Activated naive CD4-positive, alpha-beta T cell treated with anti-CD3 and anti-CD28 coated beads for 36 hours (primary cell): Measurements from ENCODE around the gene MYMK. TPM values are rescaled to one million over a fixed set of nuclear protein-coding genes. Genes with fewer than 3 reads are reported as not detected.

ENCODE experiments used
- CTCF ChIA-PET: fragments of 350-600 bp; sonication (Branson Sonifier 250); formaldehyde crosslinking; loops from one replicate; lab custom pipeline; 2021; ENCODE audit warnings: antibody characterized with exemption; lab: Charles Lee
- DNase-seq: peaks from one replicate; pipeline ENCODE4 v3.0.0-alpha.2; 2020
- H3K27ac Mint-ChIP-seq: one replicate; pipeline ENCODE4 v1.8.0; 2021; ENCODE audit warnings: mild to moderate bottlenecking, mixed read lengths
- H3K27me3 Mint-ChIP-seq: one replicate; pipeline ENCODE4 v1.8.0; 2021; ENCODE audit warnings: low read depth, mixed read lengths
- H3K36me3 Mint-ChIP-seq: one replicate; pipeline ENCODE4 v1.8.0; 2021; ENCODE audit warnings: low read depth, mixed read lengths
- H3K4me1 Mint-ChIP-seq: one replicate; pipeline ENCODE4 v1.8.0; 2021; ENCODE audit warnings: low read depth, mixed read lengths
- H3K4me3 Mint-ChIP-seq: one replicate; pipeline ENCODE4 v1.8.0; 2021; ENCODE audit warnings: mild to moderate bottlenecking, moderate library complexity, mixed read lengths
- H3K9me3 Mint-ChIP-seq: one replicate; pipeline ENCODE4 v1.8.0; 2021; ENCODE audit warnings: mixed read lengths
- intact Hi-C: fragments of 100-400 bp; cut with micrococcal nuclease; formaldehyde crosslinking; loops from one replicate; pipeline ENCODE4 v1.15.1; 2023
- total RNA-seq, 2 experiments: library from RNA; stranded (reverse); gene quantifications; one replicate each; pipeline ENCODE4 v1.2.3, GENCODE V29; 2021

MYMK gene
- total RNA-seq, 2 experiments from 2014 or later, result not detected

- intact Hi-C loops, result no loop called here
- Mint-ChIP-seq H3K36me3 (no peaks in the 10 kb centered on the region), H3K4me3 (no peak overlapping the region), H3K9me3 (no peaks in the 10 kb centered on the region), H3K27ac (no peak overlapping the region), H3K27me3 (no peaks in the 10 kb centered on the region), H3K4me1 (peaks cover 22% of the 10 kb centered on the region)
- CTCF ChIA-PET, result interaction anchor here (0.8 kb wide), 1 partner anchor 26 kb away, joined by 3 read pairs; no protein-coding TSS in a partner anchor
- no peak for DNase-seq
Measured at GRCh38 chr9:133529457-133529856, 4.7 kb upstream of the MYMK start.

- Mint-ChIP-seq H3K9me3 (no peaks in the 10 kb centered on the region), H3K27ac (no peak overlapping the region), H3K27me3 (no peaks in the 10 kb centered on the region), H3K4me3 (no peak overlapping the region), H3K36me3 (no peaks in the 10 kb centered on the region), H3K4me1 (peaks cover 18% of the 10 kb centered on the region)
- CTCF ChIA-PET, result no interaction called here
- intact Hi-C loops, result no loop called here
- DNase-seq, result no peak
Measured at GRCh38 chr9:133528876-133529241, 4.1 kb upstream of the MYMK start.

DNA sequence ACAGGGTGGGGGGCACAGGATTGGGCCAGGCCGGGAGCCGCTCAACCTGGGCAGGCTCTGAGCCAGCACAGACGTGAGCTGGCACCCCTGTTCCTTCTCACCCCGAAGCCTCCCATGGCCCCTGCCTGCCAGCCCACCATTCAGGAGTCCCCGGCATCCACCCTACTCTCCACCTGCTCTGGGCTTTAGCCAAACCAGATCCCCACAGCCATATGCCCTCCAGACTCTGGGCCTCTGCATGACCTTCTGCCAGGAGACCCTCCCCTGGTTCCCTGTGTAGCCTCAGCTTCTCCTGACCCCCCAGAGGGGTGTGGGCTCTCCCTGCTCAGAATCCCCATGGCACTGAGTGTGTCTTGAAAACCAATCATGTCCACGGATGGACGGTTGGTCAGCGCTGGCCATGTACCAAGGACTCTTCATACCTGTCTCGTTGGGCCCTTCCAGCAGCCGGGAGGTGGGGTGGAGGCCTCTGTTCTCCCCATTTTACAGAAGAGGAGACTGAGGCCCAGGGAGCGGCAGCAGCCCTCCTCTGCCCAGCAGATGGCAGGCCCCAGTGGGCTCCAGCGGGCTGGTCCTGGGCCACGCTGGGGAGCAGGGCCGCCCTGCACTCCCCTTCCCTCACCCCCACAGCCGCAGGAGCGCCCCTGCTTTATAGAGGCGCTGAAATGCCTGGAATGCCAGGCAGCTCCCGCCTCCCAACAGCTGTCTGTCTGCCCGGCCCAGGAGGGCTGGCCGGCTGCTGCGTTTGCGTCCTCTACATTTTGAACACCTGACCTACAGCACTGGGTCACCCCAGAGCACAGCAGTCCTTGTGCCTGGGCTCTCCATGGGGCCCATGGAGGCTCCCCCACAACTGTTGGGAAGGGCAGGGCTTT is 3.5 kb upstream of the MYMK start:
- H3K36me3 Mint-ChIP-seq, result no peaks in the 10 kb centered on the region
- H3K9me3 Mint-ChIP-seq, result no peaks in the 10 kb centered on the region
- intact Hi-C loops, result no loop called here
- no peaks in the 10 kb centered on the region for H3K27me3 Mint-ChIP-seq
- H3K27ac Mint-ChIP-seq, result no peak overlapping the region
- no peak for DNase-seq
- peaks cover 14% of the 10 kb centered on the region for H3K4me1 Mint-ChIP-seq
- no peak overlapping the region for H3K4me3 Mint-ChIP-seq
- CTCF ChIA-PET, result no interaction called here

DNA sequence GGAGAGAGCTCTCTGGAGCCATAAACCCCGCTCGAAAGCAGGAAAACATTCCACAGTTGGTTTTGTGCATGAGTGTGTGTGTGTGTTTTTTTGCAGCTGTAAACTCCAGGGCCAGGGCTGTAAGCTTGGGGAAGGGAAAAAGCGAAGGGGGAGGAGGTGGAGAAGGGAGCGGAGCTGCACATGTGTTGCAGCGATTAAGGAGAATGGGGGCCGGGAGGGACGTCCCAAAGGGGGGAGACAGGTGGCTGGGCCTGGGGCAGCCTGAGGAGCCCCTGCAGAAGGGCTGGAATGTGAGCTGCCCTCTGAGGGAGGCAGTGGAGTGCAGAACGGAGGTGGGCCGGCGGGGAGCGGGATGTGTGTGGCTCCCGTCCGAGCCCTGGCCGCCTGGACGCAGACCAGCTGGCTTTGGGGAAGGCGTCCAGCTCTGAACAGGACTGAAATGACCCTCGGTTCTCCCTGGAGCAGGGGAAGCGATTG is 2.7 kb upstream of the MYMK start:
- Mint-ChIP-seq H3K4me1 (peaks cover 7% of the 10 kb centered on the region), H3K27me3 (no peaks in the 10 kb centered on the region), H3K27ac (no peak overlapping the region), H3K4me3 (no peak overlapping the region), H3K36me3 (no peaks in the 10 kb centered on the region), H3K9me3 (no peaks in the 10 kb centered on the region)
- intact Hi-C loops, result no loop called here
- no peak for DNase-seq
- CTCF ChIA-PET, result interaction anchor here (0.6 kb wide), 1 partner anchor 428 kb away, joined by 3 read pairs; no protein-coding TSS in a partner anchor

GRCh38 chr9:133526721-133527321 is 2.1 kb upstream of the MYMK start:
- Mint-ChIP-seq H3K27ac (no peak overlapping the region), H3K4me1 (peaks cover 7% of the 10 kb centered on the region), H3K36me3 (no peaks in the 10 kb centered on the region), H3K27me3 (no peaks in the 10 kb centered on the region), H3K9me3 (no peaks in the 10 kb centered on the region), H3K4me3 (no peak overlapping the region)
- CTCF ChIA-PET, result interaction anchor here (0.6 kb wide), 1 partner anchor 427 kb away, joined by 3 read pairs; no protein-coding TSS in a partner anchor
- DNase-seq, result no peak
- intact Hi-C loops, result no loop called here

- Mint-ChIP-seq H3K27me3 (no peaks in the 10 kb centered on the region), H3K4me1 (peaks cover 7% of the 10 kb centered on the region), H3K27ac (no peak overlapping the region), H3K36me3 (no peaks in the 10 kb centered on the region), H3K4me3 (no peak overlapping the region), H3K9me3 (no peaks in the 10 kb centered on the region)
- DNase-seq, result no peak
- CTCF ChIA-PET, result interaction anchor here (1.2 kb wide), 1 partner anchor 217 kb away, joined by 3 read pairs; no protein-coding TSS in a partner anchor
- intact Hi-C loops, result no loop called here
Measured at GRCh38 chr9:133525677-133526076, 918 bp upstream of the MYMK start.

DNA sequence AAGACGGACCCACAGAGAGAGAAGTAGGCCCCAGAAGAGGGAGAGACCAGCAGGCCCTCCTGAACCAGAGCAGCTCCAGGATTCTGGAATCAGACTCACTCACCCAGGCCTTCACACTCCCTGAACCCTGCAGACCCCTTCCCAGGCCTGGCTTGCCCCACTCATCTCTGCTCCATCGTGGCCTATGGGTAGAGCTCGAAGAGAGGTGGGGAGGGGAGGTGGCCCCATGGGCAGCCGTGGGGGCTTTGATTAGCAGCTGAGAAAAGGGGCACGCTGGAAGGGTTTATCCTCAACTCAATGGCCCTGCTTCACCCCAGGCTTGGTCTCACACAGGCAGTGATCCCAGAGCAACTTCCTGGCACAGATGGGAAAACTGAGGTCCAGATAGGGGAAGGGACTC is 613 bp downstream of the MYMK start:
- no peaks in the 10 kb centered on the region for H3K27me3 Mint-ChIP-seq
- DNase-seq, result no peak
- intact Hi-C loops, result no loop called here
- H3K9me3 Mint-ChIP-seq, result no peaks in the 10 kb centered on the region
- peaks cover 7% of the 10 kb centered on the region for H3K4me1 Mint-ChIP-seq
- no peak overlapping the region for H3K4me3 Mint-ChIP-seq
- no peaks in the 10 kb centered on the region for H3K36me3 Mint-ChIP-seq
- CTCF ChIA-PET, result interaction anchor here (0.6 kb wide), 1 partner anchor 338 kb away, joined by 3 read pairs; no protein-coding TSS in a partner anchor
- H3K27ac Mint-ChIP-seq, result no peak overlapping the region

GRCh38 chr9:133523106-133523505 is 1.7 kb downstream of the MYMK start:
- H3K4me1 Mint-ChIP-seq, result peaks cover 7% of the 10 kb centered on the region
- intact Hi-C loops, result no loop called here
- DNase-seq, result no peak
- no peaks in the 10 kb centered on the region for H3K9me3 Mint-ChIP-seq
- CTCF ChIA-PET, result no interaction called here
- H3K4me3 Mint-ChIP-seq, result no peak overlapping the region
- H3K36me3 Mint-ChIP-seq, result no peaks in the 10 kb centered on the region
- no peaks in the 10 kb centered on the region for H3K27me3 Mint-ChIP-seq
- H3K27ac Mint-ChIP-seq, result no peak overlapping the region

DNA sequence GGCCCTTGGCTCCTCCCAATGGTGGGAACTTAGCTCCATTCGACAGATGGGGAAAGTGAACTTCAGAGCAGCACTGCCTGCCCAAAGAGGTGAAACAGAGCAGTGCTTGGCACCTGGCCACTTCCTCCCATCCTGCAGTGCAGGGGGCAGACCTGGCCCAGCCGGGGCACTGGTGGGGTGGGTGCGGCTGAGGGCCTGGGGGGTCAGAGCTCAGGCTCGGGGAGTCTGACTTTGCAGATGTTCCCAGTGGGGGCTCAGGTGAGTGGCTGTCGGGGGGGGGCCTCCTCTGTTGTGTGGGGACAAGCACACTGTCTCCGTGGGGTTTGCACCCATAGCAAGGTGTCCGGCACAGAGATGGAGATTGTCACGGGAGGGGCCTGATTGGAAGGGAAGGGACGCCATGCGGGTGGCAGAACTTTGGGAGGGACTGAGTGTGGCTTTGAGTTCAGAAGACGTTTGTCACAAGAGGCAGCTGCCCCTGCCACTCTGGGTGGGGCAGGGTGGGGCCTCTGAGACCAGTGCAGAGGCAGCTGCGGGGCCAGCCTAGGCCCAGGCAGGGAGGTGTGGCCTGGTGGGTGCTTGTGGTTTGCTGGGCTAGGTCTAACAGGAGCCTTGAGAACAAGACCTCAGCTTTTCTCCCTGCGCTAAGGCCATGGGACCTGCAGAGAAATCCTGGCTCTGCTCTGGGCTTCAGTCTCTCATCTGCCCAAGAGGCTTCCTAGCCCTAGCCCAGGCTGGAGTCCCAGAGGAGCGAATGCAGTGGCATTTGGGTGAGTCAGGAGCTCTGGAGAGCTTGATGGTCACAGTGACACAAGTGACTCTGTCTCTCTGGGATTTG is 2.5 kb downstream of the MYMK start:
- H3K27me3 Mint-ChIP-seq, result no peaks in the 10 kb centered on the region
- H3K27ac Mint-ChIP-seq, result no peak overlapping the region
- no peak for DNase-seq
- intact Hi-C loops, result no loop called here
- H3K4me1 Mint-ChIP-seq, result peaks cover 7% of the 10 kb centered on the region
- CTCF ChIA-PET, result interaction anchor here (0.6 kb wide), 1 partner anchor 256 kb away, joined by 7 read pairs; no protein-coding TSS in a partner anchor
- no peaks in the 10 kb centered on the region for H3K36me3 Mint-ChIP-seq
- H3K9me3 Mint-ChIP-seq, result no peaks in the 10 kb centered on the region
- H3K4me3 Mint-ChIP-seq, result no peak overlapping the region

GRCh38 chr9:133521122-133522072 is 3.4 kb downstream of the MYMK start:
- H3K36me3 Mint-ChIP-seq, result no peaks in the 10 kb centered on the region
- CTCF ChIA-PET, result no interaction called here

GRCh38 chr9:133520121-133520835 is 4.5 kb downstream of the MYMK start:
- H3K27me3 Mint-ChIP-seq, result no peaks in the 10 kb centered on the region
- no peaks in the 10 kb centered on the region for H3K9me3 Mint-ChIP-seq
- H3K4me1 Mint-ChIP-seq, result no peaks in the 10 kb centered on the region
- no peak overlapping the region for H3K27ac Mint-ChIP-seq
- DNase-seq, result no peak
- H3K4me3 Mint-ChIP-seq, result no peak overlapping the region
- intact Hi-C loops, result no loop called here
- no peaks in the 10 kb centered on the region for H3K36me3 Mint-ChIP-seq
- CTCF ChIA-PET, result no interaction called here

More at GRCh38 chr9:133521122-133522072, 3.4 kb downstream of the MYMK start:
- DNase-seq, result no peak
- Mint-ChIP-seq H3K27me3 (no peaks in the 10 kb centered on the region), H3K9me3 (no peaks in the 10 kb centered on the region), H3K27ac (no peak overlapping the region), H3K4me3 (no peak overlapping the region), H3K4me1 (peaks cover 3% of the 10 kb centered on the region)
- intact Hi-C loops, result no loop called here
